GM18499 (cell line): ENCODE data around the gene LMNA.
"Not testable (repeated sequence)": the region's sequence is repeated elsewhere in the genome, so short reads cannot be mapped to it uniquely, and the experiment has no call there.

ENCODE experiments used
- ATAC-seq: cut with Tn5 transposase; IDR thresholded peaks from one replicate; pipeline ENCODE4 v1.9.1; 2021; ENCODE audit warnings: moderate number of reproducible peaks; ENCODE audit not compliant: insufficient read depth, unreplicated experiment

LMNA gene

GRCh38 chr1:156155756-156156510 is 41.4 kb downstream of the LMNA start:
- no peak for ATAC-seq

- ATAC-seq, result no peak
These were observed 43.0 kb downstream of the LMNA start for GRCh38 chr1:156157506-156157905.

- no peak for ATAC-seq
These were observed 43.5 kb downstream of the LMNA start for GRCh38 chr1:156157966-156158365.

GRCh38 chr1:156160000-156160742 is 45.7 kb downstream of the LMNA start:
- ATAC-seq, result no peak

- no peak for ATAC-seq
These were observed 46.2 kb downstream of the LMNA start for GRCh38 chr1:156160743-156161171.

GRCh38 chr1:156162430-156163037 is 48.0 kb downstream of the LMNA start:
- no peak for ATAC-seq

- no peak for ATAC-seq
These were observed 49.2 kb downstream of the LMNA start for GRCh38 chr1:156163712-156164111.

GRCh38 chr1:156164125-156164831 is 49.8 kb downstream of the LMNA start:
- no peak for ATAC-seq

- no peak for ATAC-seq
These were observed 50.6 kb downstream of the LMNA start for GRCh38 chr1:156165083-156165482.

GRCh38 chr1:156167536-156167935 is 53.0 kb downstream of the LMNA start:
- ATAC-seq, result no peak

- ATAC-seq, result no peak
These were observed 58.4 kb downstream of the LMNA start for GRCh38 chr1:156172696-156173470.

- no peak for ATAC-seq
These were observed 62.2 kb downstream of the LMNA start for GRCh38 chr1:156176610-156177210.

- ATAC-seq, result no peak
These were observed 63.6 kb downstream of the LMNA start for GRCh38 chr1:156177919-156178654.

- no peak for ATAC-seq
These were observed 66.0 kb downstream of the LMNA start for GRCh38 chr1:156180471-156180870.

- ATAC-seq, result not testable (repeated sequence)
These were observed 66.9 kb downstream of the LMNA start for GRCh38 chr1:156181391-156181924.

- ATAC-seq, result not testable (repeated sequence)
These were observed 67.7 kb downstream of the LMNA start for GRCh38 chr1:156182010-156182779.

GRCh38 chr1:156186347-156187177 is 72.1 kb downstream of the LMNA start:
- ATAC-seq, result not testable (repeated sequence)
